Pons (tissue), 1 donor: ENCODE data around the gene TPO.

ENCODE experiments used
- DNase-seq: peaks from one replicate; pipeline ENCODE4 v3.0.0-alpha.2; 2016; ENCODE audit warnings: low spot score

The TPO gene

DNA sequence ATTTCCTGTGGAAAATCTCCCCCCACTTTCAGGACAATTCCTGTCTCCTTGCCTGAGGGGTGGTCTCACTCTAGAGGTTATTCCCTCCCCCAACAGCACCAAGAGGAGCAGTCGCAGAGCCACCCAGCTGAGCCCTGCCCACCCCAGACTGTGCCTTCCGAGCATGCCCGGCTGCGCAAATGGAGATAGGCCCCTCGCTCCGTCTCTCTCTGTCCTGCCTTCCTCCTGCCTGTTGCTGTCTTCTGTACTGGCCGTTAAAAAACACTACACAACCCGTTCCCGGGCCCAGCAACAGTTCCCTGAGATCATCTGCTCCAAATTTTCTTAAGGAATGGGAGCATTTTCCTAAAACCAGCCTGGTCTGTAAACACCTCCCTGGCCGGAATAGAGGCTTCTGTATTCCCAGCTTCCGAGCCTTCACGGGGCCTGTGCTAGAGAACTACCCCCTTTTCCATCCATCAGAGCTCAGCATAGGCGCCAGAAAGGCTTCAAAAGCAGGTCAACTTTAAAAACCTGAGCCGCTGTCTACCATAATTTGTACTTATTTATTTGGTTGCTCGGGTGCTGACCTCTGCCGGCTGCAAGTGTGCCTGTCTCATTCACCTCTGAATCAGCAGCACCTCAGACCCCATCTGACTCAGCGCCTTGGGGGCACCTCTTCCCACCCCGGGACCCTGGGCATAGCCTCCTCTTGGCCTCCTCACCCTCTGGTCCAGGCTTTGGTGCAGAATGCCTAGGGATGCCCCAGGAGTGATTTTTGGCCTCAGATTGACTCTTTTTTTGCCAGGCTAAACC, 171.6 kb downstream of the TPO start:
- DNase-seq, result no peak

- DNase-seq, result no peak
Observed at GRCh38 chr2:1585635-1586034, 172.4 kb downstream of the TPO start.

- DNase-seq, result no peak
Observed at GRCh38 chr2:1586251-1586922, 173.1 kb downstream of the TPO start.

- DNase-seq, result no peak
Observed at GRCh38 chr2:1586923-1587840, 173.9 kb downstream of the TPO start.

GRCh38 chr2:1588051-1588977, 175.1 kb downstream of the TPO start:
- no peak for DNase-seq

DNA sequence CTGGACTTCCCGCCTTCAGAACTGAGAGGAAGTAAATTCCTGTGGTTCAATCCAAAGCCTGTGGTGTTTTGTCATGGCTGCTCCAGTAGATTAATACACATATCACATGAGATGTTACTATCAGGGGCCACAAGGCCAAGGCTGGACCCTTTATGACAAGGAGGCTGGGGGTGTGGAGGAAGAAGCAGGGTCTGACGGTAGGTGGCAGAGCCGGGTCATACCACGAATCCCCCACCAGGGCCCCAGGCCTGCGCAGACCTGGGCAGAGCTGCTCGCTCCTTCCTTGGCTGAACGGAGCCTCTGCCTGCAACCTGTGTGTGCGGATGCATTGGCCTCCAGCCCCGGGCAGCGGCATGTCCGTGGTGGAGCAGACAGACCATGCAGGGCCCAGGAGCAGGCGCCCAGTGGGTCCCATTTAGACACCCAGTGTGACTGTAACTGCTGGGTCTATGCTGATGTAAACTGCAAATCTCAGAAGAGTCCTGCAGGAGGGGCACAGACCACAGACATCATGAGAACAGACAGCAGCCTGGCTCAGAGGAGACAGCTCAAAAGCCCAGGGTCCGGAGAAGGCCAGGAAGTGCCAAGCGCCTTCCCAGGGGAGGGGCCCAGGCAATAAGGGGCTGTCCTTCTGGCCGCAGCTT, 175.8 kb downstream of the TPO start:
- DNase-seq, result no peak

- no peak for DNase-seq
Observed at GRCh38 chr2:1590596-1591460, 177.6 kb downstream of the TPO start.

DNA sequence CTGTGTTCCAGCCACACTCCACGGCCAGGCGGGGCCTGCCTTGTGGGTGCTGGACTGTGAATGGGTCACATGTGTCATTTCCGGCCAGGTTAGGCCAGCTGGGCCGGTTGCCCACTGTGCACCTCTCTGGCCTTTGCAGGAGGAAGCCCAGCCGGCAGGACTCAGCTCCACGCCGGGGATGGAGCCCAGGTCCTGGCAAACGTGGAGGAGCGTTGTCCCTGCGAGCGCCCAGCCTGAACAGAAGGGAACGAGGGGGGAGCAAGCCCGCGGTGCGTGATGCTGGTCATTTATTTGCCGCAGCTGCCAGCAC, 178.2 kb downstream of the TPO start:
- DNase-seq, result no peak
